Activated T-cell treated with anti-CD3 and anti-CD28 coated beads, Interleukin-2, amount 50 U/mL, for 72 hours (primary cell): ENCODE measurements around the gene ZNRF3. TPM values are rescaled to one million over a fixed set of nuclear protein-coding genes. Genes with fewer than 3 reads are reported as not detected.
"Not testable (repeated sequence)": the region's sequence is repeated elsewhere in the genome, so short reads cannot be mapped to it uniquely, and the experiment has no call there.

Experiments
- ATAC-seq, 2 donors: fragments of 150-1000 bp; cut with Tn5 transposase; replicated peaks in 1 of 2; 2 replicates each; pipeline ENCODE4 v1.10.0; 2021; ENCODE audit warnings: moderate library complexity in 2 of 2, mild to moderate bottlenecking in 1 of 2
- DNase-seq, 2 donors: peaks; one replicate each; pipeline ENCODE4 v3.0.0; 2021 to 2022; ENCODE audit warnings: mixed read lengths in 1 of 2
- H3K27ac Mint-ChIP-seq: one replicate; pipeline ENCODE4 v1.8.0; 2022; ENCODE audit warnings: mild to moderate bottlenecking, moderate library complexity, mixed read lengths
- H3K27me3 Mint-ChIP-seq: one replicate; pipeline ENCODE4 v1.8.0; 2022; ENCODE audit warnings: low read depth, mixed read lengths
- H3K36me3 Mint-ChIP-seq, 2 donors: one replicate each; pipeline ENCODE4 v1.8.0; 2022; ENCODE audit warnings: mixed read lengths in 2 of 2, mild to moderate bottlenecking in 1 of 2; ENCODE audit not compliant: insufficient read depth in 2 of 2
- H3K4me1 Mint-ChIP-seq: one replicate; pipeline ENCODE4 v1.8.0; 2022; ENCODE audit warnings: low read depth, mixed read lengths
- H3K4me3 Mint-ChIP-seq, 2 donors: one replicate each; pipeline ENCODE4 v1.8.0; 2022; ENCODE audit warnings: mild to moderate bottlenecking in 2 of 2, mixed read lengths in 2 of 2, moderate library complexity in 2 of 2
- H3K9me3 Mint-ChIP-seq, 2 donors: one replicate each; pipeline ENCODE4 v1.8.0; 2022; ENCODE audit warnings: mixed read lengths in 2 of 2
- total RNA-seq, 2 donors: library from RNA; stranded (reverse); gene quantifications; one replicate each; pipeline ENCODE4 v1.2.3, GENCODE V29; 2022

ZNRF3 gene
- total RNA-seq, 2 donors from 2014 or later = 0.86 to 0.94 TPM

DNA sequence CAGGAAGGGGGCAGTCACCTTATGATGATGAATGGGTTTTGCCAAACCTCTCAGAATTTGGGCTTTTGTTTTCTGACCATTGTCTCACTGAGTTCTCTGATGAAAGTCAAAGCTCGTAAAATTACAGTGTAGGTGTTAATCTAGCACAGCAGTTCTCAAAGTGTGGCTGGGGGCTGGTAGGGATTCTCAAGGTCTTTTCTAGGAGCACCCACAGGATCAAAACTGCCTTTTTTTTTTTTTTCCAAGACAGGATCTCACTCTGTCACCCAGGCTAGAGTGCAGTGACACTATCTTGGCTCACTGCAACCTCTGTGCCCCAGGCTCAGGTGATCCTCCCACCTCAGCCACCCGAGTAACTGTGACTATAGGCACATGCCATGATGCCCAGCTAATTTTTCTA lies 112.2 kb downstream of the ZNRF3 start:
- Mint-ChIP-seq H3K4me3 (no peak overlapping the region), H3K27ac (no peak overlapping the region), H3K36me3 (peaks cover 0 to 2% of the 10 kb centered on the region in 2 donors), H3K4me1 (peaks cover 9% of the 10 kb centered on the region), H3K27me3 (peaks cover 17% of the 10 kb centered on the region), H3K9me3 (no peaks in the 10 kb centered on the region)
- ATAC-seq (no peak), DNase-seq (no peak)

DNA sequence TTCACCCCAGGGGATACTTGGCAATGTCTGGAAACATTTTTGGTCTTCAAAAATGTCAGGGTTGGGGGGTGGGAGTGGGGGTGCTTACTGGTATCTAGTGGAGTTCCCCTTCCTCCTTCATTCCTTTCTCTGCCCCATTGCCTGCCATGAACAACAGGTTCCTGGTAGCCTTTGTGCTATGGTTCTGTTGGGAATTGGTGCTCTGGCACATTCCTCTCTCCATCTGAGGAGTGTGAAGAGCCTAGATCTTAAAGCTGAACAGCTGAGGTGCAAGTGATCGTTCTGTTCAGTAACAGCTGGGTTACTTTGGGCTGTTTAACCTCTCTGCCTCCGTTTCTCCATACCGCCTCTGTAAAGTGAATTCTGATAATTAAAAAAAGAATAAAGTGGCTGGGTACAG lies 114.0 kb downstream of the ZNRF3 start:
- H3K4me3 Mint-ChIP-seq = no peak overlapping the region
- ATAC-seq (no peak), DNase-seq (no peak)
- H3K36me3 Mint-ChIP-seq = peaks cover 0 to 2% of the 10 kb centered on the region in 2 donors
- H3K27me3 Mint-ChIP-seq = peaks cover 13% of the 10 kb centered on the region
- no peaks in the 10 kb centered on the region for H3K9me3 Mint-ChIP-seq
- peaks cover 6% of the 10 kb centered on the region for H3K4me1 Mint-ChIP-seq
- H3K27ac Mint-ChIP-seq = no peak overlapping the region

DNA sequence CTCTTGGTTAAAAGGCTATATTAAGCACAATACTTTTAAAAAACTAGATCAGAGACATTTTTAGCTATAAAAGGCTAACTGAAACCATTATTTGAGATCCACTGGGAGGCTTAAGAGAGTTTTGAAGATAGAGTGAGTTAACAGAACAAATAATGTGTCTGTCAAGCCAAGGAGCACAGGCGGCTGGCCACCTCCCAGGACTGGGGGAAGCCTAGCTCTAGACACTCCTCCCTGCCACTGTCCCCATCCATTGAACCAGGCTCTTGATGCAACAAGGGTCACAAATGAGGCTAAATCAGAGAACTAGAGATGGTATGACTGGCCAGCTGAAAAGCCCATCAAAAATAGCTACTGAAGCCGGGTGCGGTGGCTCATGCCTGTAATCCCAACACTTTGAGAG lies 115.3 kb downstream of the ZNRF3 start:
- H3K27ac Mint-ChIP-seq = no peak overlapping the region
- H3K27me3 Mint-ChIP-seq = peaks cover 11% of the 10 kb centered on the region
- H3K36me3 Mint-ChIP-seq = no peaks in the 10 kb centered on the region
- no peaks in the 10 kb centered on the region for H3K4me1 Mint-ChIP-seq
- no peak overlapping the region for H3K4me3 Mint-ChIP-seq
- H3K9me3 Mint-ChIP-seq = no peaks in the 10 kb centered on the region
- ATAC-seq = no peak
- DNase-seq = no peak

DNA sequence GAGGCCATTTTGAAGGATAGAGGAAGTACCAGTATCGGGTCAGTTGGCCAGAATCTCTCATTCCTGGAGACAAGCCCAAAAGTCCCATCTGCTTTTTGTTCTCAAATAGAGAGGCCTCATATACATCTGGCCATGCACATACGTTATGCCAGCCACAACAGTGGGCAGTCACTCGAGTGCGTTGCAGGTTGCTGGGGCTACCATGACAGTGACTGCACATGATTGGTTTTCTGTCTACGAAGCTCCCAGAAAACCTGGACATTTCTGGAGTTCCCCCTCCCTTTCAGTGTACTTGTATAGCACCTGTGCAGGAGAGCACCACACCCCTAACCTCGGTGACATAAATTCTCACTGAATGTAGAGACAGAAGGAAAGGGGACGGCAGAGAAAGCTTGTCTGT lies 116.1 kb downstream of the ZNRF3 start:
- Mint-ChIP-seq H3K36me3 (no peaks in the 10 kb centered on the region), H3K4me1 (no peaks in the 10 kb centered on the region), H3K9me3 (no peaks in the 10 kb centered on the region), H3K4me3 (no peak overlapping the region), H3K27me3 (peaks cover 15% of the 10 kb centered on the region), H3K27ac (no peak overlapping the region)
- DNase-seq (no peak), ATAC-seq (no peak)

DNA sequence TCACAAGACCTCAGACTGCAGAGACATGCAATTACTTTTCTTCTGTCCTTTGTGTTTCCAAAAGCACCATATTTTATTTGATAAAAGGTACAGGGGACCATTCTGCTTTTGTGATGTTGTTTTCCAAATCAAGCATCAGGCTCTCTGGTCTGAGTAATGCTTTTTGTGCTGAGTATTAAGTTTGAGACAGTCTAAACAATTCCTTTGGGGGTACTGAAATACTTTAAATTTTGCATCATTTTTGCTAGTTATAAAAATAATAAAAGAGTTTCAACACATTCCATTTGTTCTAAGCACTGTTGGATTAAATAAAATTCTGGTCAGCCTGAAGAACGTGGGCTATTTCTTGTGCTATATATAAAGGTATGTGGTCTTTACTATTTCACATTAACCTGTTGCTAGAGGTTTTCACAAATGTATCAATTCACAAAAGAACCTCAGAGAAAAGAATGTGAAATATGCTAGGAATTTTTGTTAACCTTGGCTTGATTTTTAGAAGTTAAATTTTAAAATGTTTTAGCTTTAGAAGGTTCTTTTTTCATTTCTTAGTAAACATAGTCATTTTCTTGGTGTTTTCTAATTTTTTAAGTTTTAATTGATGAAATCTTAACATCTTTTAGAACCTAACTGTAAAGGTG lies 116.7 kb downstream of the ZNRF3 start:
- no peak overlapping the region for H3K27ac Mint-ChIP-seq
- no peaks in the 10 kb centered on the region for H3K9me3 Mint-ChIP-seq
- H3K4me3 Mint-ChIP-seq = no peak overlapping the region
- no peak for ATAC-seq
- peaks cover 3% of the 10 kb centered on the region for H3K4me1 Mint-ChIP-seq
- H3K27me3 Mint-ChIP-seq = peaks cover 13% of the 10 kb centered on the region
- H3K36me3 Mint-ChIP-seq = no peaks in the 10 kb centered on the region
- no peak for DNase-seq

DNA sequence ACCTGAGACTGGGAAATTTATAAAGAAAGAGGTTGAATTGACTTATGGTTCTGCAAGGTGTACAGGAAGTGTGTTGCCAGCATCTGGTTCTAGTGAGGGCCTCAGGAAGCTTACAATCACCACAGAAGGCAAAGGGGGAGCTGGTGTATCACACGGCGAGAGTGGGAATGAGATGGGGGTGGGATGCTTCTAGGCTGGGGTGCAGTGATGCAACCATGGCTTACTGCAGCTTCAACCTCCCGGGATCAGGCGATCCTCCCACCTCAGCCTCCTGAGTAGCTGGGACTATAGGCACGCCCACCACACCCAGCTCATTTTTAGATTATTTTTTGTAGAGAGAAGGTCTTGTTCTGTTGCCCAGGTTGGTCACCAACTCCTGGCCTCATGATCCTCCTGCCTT lies 117.3 kb downstream of the ZNRF3 start:
- no peak overlapping the region for H3K4me3 Mint-ChIP-seq
- H3K9me3 Mint-ChIP-seq = no peaks in the 10 kb centered on the region
- H3K4me1 Mint-ChIP-seq = peaks cover 4% of the 10 kb centered on the region
- DNase-seq (no peak), ATAC-seq (no peak)
- no peak overlapping the region for H3K27ac Mint-ChIP-seq
- H3K27me3 Mint-ChIP-seq = peaks cover 19% of the 10 kb centered on the region
- H3K36me3 Mint-ChIP-seq = no peaks in the 10 kb centered on the region

DNA sequence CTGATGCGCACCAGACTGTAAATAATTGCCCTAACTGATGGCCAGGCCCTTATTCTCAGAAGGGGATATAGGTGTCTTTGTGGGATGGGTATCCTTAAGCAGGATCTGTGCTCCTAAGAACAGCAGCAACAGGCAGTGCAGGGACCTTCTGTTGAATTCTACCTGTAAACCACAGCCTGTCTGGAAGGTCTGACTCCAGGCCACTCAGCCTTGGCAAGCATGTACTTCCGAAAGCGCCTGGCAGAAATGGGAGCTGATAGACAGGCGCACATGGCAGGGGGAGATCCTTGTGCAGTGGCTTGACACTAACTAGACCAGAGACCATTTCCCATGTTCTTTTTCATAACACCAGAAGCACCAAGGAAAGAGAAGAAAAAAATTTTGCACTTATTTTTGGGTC lies 119.2 kb downstream of the ZNRF3 start:
- Mint-ChIP-seq H3K9me3 (no peaks in the 10 kb centered on the region), H3K27ac (no peak overlapping the region), H3K36me3 (no peaks in the 10 kb centered on the region), H3K27me3 (peaks cover 29% of the 10 kb centered on the region), H3K4me1 (peaks cover 4% of the 10 kb centered on the region), H3K4me3 (no peak overlapping the region)
- ATAC-seq = no peak
- no peak for DNase-seq

DNA sequence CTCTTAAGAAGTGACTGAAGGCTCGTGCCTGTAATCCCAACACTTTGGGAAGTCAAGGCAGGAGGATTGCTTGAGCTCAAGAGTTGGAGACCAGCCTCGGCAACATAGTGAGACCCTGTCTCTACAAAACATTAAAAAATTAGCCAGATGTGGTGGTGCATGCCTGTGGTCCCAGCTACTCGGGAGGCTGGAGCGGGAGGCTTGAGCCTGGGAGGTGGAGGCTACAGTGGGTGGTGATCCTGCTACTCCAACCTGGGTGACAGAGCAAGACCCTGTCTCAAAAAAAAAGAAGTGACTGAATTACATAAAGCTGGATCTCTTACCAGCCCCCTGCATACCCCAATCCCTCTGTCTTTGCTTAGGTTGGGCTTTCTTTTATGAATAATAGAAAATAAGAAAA lies 120.2 kb downstream of the ZNRF3 start:
- H3K4me1 Mint-ChIP-seq = peaks cover 4% of the 10 kb centered on the region
- ATAC-seq (no peak), DNase-seq (no peak)
- no peaks in the 10 kb centered on the region for H3K36me3 Mint-ChIP-seq
- no peaks in the 10 kb centered on the region for H3K9me3 Mint-ChIP-seq
- no peak overlapping the region for H3K27ac Mint-ChIP-seq
- no peak overlapping the region for H3K4me3 Mint-ChIP-seq
- peaks cover 33% of the 10 kb centered on the region for H3K27me3 Mint-ChIP-seq

DNA sequence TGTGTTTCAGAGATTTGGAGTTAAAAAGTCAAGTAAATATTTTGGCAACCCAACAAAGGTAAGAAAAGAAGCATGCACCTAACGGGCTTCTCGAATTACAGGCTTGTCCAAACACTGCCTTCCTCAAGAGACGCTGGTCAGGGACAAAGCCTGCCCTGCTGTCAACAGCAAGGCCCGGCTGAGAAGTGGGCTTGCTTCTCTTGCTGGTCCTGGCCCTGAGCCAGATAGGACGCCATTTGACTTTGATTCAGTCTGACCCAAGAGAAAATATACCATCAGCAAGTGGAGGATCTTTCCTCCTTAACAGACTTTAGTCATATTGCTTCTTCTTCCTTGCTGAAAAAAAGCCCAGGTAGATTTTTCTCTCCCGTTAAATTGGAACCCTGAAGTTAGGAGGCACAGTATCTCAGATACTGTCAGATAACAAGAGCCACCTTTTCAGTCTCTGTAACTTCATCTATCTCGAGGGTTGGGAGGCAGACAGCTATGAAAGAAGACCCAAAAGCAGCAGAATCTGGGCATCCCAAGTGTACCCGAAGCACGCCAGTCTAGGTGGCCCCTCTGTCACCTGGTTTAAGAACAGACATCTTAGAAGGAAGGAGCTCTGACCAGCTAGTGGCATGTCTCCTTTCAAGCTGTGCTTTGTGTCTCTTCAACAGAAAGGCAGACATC lies 120.7 kb downstream of the ZNRF3 start:
- H3K27ac Mint-ChIP-seq = no peak overlapping the region
- H3K4me3 Mint-ChIP-seq = no peak overlapping the region
- H3K4me1 Mint-ChIP-seq = peaks cover 4% of the 10 kb centered on the region
- no peaks in the 10 kb centered on the region for H3K9me3 Mint-ChIP-seq
- ATAC-seq (no peak), DNase-seq (no peak)
- no peaks in the 10 kb centered on the region for H3K36me3 Mint-ChIP-seq
- H3K27me3 Mint-ChIP-seq = peaks cover 39% of the 10 kb centered on the region

DNA sequence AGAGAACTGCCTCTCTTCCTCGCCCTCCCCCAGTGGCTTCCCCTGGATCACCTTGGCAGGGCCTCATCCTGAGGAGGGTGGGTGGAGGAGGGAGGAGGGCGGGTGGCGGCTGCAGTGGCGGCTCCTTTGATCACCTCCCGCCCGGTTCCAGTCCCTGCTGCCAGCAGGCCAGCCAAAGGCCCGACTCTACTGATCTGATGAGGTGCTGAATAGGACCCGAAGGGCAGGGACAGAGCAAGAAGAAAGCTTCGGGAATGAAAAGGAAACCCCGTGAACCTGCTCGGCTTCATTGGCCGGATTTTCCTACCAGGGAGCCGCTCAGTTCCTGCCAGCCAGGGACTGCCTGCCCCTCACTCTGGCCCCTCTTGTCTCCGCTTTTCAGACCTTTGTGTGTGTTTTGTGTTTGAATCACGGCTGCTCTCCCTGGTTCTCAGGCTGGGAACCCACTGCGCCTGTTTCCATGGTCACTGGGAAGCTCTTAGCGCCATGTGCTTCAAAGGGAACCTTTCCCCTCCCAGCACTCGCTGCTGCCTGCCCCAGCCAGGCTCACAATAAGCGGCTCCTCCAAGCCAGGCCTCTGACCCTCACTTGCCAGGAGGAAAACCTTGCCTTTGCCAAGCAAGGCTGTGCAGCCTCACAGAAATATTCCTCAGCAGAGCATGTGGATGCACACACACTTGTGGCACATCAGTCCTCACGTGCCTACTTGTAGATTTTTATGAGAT lies 121.4 kb downstream of the ZNRF3 start:
- H3K36me3 Mint-ChIP-seq = no peaks in the 10 kb centered on the region
- H3K4me1 Mint-ChIP-seq = peaks cover 4% of the 10 kb centered on the region
- ATAC-seq = no peak
- no peak overlapping the region for H3K4me3 Mint-ChIP-seq
- peaks cover 40% of the 10 kb centered on the region for H3K27me3 Mint-ChIP-seq
- H3K27ac Mint-ChIP-seq = no peak overlapping the region
- DNase-seq = no peak
- no peaks in the 10 kb centered on the region for H3K9me3 Mint-ChIP-seq

DNA sequence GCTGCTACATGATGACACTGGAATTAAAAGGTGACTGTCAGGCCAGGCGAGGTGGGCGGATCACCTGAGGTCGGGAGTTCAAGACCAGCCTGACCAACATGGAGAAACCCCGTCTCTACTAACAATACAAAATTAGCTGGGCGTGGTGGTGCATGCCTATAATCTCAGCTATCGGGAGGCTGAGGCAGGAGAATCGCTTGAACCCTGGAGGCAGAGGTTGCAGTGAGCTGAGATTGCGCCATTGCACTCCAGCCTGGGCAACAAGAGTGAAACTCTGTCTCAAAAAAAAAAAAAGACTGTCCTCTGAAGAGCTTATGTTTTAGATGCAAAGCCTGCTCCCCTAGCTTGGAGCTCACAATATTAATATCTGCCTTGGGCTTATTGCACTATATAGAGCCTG lies 122.4 kb downstream of the ZNRF3 start:
- not testable (repeated sequence) for H3K4me3 Mint-ChIP-seq, ATAC-seq, H3K36me3 Mint-ChIP-seq, DNase-seq, H3K27ac Mint-ChIP-seq, H3K9me3 Mint-ChIP-seq, H3K4me1 Mint-ChIP-seq
- peaks cover 40% of the 10 kb centered on the region for H3K27me3 Mint-ChIP-seq

DNA sequence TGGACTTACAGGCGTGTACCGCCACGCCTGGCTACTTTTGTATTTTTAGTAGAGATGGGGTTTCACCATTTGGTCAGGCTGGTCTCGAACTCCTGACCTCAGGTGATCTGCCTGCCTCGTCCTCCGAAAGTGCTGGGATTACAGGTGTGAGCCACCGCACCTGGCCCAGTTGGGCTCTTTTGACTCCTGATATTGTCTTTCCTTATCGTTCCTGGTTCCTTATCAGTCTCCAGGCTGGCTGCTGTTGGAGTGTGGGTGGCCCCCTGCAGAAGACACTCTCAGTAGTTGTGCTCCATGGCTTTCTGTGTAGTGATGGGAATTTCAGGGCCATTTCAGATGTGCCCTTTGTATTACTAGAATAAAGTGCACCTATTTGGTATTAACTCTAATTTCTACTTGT lies 123.0 kb downstream of the ZNRF3 start:
- H3K27ac Mint-ChIP-seq = no peak overlapping the region
- H3K4me1 Mint-ChIP-seq = peaks cover 4% of the 10 kb centered on the region

DNA sequence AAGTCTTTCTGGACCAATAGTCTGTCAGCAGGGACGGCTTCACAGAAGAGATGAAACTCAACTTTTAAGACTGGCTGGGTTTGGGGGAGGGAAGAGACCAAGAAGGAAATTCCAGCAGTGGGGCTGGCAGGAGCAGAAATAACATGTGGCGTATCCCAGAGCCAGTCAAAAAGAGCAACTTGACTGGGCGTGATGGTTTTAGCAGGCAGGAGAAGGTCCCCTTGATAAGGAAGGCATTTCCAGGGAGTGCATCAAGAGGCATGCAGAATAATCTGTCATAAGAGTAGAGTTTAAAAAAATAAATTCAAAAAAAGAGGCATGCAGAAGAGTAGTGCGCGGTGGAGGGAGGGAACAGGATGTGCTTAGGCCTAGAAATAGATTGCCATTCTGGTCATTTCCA lies 125.8 kb downstream of the ZNRF3 start:
- peaks cover 32% of the 10 kb centered on the region for H3K27me3 Mint-ChIP-seq
- no peak for DNase-seq
- H3K9me3 Mint-ChIP-seq = no peaks in the 10 kb centered on the region
- no peak for ATAC-seq
- no peak overlapping the region for H3K27ac Mint-ChIP-seq
- H3K4me1 Mint-ChIP-seq = peaks cover 4% of the 10 kb centered on the region
- H3K4me3 Mint-ChIP-seq = no peak overlapping the region
- no peaks in the 10 kb centered on the region for H3K36me3 Mint-ChIP-seq

More for the DNA sequence above, 123.0 kb downstream of the ZNRF3 start:
- H3K36me3 Mint-ChIP-seq = no peaks in the 10 kb centered on the region
- H3K4me3 Mint-ChIP-seq = no peak overlapping the region
- no peak for ATAC-seq
- no peaks in the 10 kb centered on the region for H3K9me3 Mint-ChIP-seq
- peaks cover 40% of the 10 kb centered on the region for H3K27me3 Mint-ChIP-seq
- DNase-seq = no peak
